T-helper 9 cell (primary cell): ENCODE data around the gene HPCA.
A peak's percentile ranks its signal among the peaks of the same experiment; 100 is the strongest.

Experiments used
- DNase-seq: peaks from one replicate; pipeline ENCODE4 v3.0.0-alpha.2; 2020

Gene HPCA

GRCh38 chr1:32871364-32872191, 14.7 kb upstream of the HPCA start:
- DNase-seq, result no peak

- DNase-seq, result no peak
Observed at GRCh38 chr1:32872192-32872460, 14.2 kb upstream of the HPCA start.

GRCh38 chr1:32873484-32873883, 12.8 kb upstream of the HPCA start:
- DNase-seq, result no peak

GRCh38 chr1:32874860-32875752, 11.2 kb upstream of the HPCA start:
- DNase-seq, result no peak

- peak; percentile 57 for DNase-seq
Observed at GRCh38 chr1:32876341-32877210, 9.7 kb upstream of the HPCA start.

- no peak for DNase-seq
Observed at GRCh38 chr1:32877211-32878110, 8.8 kb upstream of the HPCA start.

- no peak for DNase-seq
Observed at GRCh38 chr1:32878183-32878582, 8.1 kb upstream of the HPCA start.

- DNase-seq, result no peak
Observed at GRCh38 chr1:32878637-32879041, 7.7 kb upstream of the HPCA start.

- DNase-seq, result no peak
Observed at GRCh38 chr1:32881291-32881690, 5.0 kb upstream of the HPCA start.

GRCh38 chr1:32881871-32882850, 4.1 kb upstream of the HPCA start:
- no peak for DNase-seq

GRCh38 chr1:32883338-32884031, 2.8 kb upstream of the HPCA start:
- no peak for DNase-seq

GRCh38 chr1:32884032-32884372, 2.3 kb upstream of the HPCA start:
- DNase-seq, result no peak

GRCh38 chr1:32884726-32885125, 1.6 kb upstream of the HPCA start:
- no peak for DNase-seq

- no peak for DNase-seq
Observed at GRCh38 chr1:32885676-32886003, 651 bp upstream of the HPCA start.

- DNase-seq, result no peak
Observed at GRCh38 chr1:32886828-32887414, 630 bp downstream of the HPCA start.

GRCh38 chr1:32887623-32888022, 1.3 kb downstream of the HPCA start:
- DNase-seq, result no peak

GRCh38 chr1:32888134-32888533, 1.8 kb downstream of the HPCA start:
- DNase-seq, result no peak

GRCh38 chr1:32888677-32889420, 2.6 kb downstream of the HPCA start:
- DNase-seq, result no peak

- no peak for DNase-seq
Observed at GRCh38 chr1:32889731-32890278, 3.5 kb downstream of the HPCA start.
